Posterior cingulate gyrus (tissue), 11 donors: ENCODE measurements around the gene ABHD12.

Experiments used
- DNase-seq, 10 donors: peaks; one replicate each; pipeline versions ENCODE4 v3.0.0 to v3.0.0-alpha.2; 2020 to 2021; ENCODE audit warnings: mixed read lengths in 3 of 10
- intact Hi-C: fragments of 100-400 bp; cut with DNase I; formaldehyde crosslinking; loops from one replicate; pipeline ENCODE4 v1.15.1; 2023

The ABHD12 gene

DNA sequence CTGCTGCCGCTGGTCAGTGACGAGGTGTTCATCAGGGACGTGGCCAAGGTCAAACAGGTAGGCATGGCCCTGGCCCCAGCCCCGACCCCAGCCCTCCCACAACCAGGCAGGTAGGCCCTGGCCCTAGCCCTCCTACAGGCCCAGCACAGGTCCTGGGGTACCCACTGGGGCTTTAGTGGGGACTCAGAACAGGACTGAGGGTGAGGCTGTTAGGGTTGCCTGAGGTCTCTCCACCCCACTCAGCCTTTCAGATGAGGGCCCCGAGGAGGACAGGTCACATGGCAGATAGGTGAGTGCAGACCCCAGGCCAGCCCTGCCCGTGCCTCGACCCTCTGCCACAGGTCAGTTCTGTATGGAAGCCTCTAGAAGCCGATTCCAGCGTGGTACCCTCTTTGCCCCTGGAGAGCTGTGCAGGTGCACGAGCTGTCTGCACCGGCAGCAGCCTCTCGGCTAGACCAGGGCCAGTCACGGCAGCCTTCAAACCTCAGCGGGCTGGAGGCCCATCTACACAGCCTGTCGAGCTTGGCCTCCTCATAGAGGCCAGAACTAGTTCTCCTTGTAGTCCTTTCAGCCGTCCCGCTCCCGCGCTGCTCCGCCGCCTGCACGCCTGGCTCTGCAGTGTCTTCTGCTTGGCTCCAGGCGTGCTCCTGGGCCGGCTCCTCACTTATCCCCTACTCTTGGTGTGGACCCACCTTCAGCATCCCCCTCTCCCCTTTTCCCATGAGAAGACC is 107.2 kb downstream of the ABHD12 start:
- intact Hi-C loops: no loop called here
- peak in 7 of 10 donors; percentile 4 to 79 (median 9) for DNase-seq

DNA sequence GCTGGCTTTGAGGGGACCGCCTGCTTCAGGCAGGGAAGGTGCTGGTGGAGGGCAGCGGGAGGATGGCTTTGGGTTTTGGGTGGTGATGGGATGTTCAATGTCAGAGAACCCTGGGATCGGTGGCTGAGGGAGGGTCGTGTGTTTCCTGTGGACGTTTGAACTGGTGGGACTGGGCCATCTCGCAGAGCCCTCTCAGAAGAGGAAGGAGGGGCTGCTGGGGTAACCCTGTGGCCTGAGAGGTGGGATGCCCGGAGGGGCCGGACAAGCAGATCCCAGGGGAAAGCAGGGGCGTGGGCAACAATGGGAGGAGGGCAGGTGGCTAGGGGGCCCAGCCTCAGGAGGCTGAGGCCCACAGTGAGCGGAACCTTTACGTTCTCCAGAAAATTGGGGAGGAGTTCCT is 107.8 kb downstream of the ABHD12 start:
- DNase-seq: peak in 6 of 10 donors; percentile 2 to 76 (median 29)

DNA sequence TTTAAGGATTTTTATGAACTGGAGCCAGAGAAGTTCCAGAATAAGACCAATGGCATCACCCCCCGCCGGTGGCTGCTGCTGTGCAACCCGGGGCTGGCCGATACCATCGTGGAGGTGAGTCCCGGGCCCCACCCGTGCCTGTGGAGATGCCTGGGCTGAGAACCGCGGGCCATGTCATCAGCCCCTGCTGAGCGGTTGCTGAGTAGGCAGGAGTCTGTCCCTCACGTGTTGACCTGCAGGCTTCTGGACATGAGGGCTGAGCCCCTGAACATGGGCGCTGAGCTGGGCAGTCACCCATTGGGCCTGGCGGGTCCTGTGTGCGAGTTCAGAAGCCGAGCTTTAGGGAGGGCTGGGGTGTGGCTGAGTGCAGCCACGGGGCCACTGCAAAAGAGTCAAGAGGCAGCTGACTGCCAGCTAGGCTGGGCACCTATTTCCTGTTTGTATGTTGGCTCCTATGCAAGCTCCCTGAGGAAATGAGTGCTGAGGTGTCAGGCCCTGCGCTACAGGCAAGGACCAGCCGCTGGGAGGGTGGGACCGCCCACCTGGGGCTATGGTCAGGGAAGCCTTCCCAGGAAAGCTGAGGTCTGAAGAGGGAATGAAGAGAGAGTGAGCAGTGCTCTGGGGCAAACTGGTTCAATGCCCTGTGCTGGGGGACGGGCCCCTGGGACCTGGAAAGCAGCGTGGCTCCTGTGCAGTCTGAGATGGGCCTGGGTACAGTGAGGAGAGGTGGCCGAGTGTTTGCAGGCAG is 108.4 kb downstream of the ABHD12 start:
- DNase-seq: peak in 8 of 10 donors; percentile 2 to 70 (median 18)
- intact Hi-C loops: no loop called here

More for the DNA sequence above, 107.8 kb downstream of the ABHD12 start:
- intact Hi-C loops: no loop called here

DNA sequence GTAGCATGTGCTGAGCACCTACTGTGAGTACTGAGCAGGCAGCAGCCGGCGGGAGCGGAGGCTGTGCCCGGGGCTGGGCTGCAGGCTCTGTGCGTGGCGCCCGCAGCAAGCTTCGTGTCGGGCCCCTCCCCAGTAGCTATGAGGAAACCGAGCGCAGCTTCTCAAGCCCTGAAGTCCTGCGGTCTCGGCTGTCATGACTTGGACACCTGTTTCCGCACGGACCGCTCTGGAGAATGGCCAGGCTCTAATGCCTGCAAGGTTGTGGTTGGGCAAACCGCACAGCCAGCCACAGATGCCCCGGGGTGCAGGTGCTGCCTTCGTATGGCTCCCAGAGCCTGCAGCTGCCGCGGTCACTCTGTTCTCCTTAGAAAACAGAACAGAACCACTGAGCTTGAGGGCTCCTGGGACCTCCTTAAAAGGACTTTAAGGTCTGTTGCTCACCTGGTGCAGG is 109.1 kb downstream of the ABHD12 start:
- intact Hi-C loops: no loop called here
- DNase-seq: peak in 7 of 10 donors; percentile 3 to 82 (median 12)

DNA sequence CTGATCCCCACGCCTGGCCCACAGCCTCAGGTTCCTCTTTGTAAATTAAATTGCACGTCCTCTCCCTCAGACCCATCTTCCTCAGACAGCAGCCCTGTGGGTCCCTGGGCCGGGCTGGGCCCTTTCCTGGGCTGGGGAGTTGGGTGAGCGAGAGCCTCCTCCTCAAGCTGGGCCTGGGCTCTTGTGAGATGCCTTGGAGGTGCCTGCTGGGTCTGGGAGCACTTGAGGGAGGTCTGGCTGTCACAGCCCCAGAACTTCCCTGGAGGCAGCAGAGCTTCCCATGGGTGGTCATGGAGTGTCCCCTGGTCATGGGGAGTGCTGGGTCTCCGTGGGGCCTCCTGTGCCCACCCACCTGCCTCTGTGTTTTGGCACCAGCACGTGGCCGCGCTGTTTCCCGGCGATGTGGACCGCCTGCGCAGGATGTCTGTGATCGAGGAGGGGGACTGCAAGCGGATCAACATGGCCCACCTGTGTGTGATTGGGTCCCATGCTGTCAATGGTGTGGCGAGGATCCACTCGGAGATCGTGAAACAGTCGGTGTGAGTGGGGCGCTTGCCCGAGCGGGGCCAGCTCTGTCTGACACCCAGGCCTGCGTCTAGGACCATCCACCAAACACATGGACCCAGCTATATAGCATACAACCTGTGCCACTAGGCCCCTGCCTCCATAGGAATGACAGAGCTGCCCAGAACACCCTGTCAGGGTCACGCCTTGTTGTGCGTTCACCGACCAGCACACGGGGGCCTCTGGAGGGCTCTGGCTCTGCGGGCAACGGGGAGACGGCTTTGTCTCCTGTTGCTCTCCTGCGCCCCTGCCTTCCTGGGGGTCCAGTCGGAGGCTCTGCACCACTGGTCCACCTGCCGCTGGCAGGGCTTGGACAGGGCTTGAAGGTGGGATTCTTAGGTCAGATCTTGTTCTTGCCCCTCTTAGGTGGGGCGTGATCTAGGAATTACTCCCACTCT is 109.8 kb downstream of the ABHD12 start:
- DNase-seq: peak in 7 of 10 donors; percentile 4 to 82 (median 19)
- intact Hi-C loops: no loop called here

DNA sequence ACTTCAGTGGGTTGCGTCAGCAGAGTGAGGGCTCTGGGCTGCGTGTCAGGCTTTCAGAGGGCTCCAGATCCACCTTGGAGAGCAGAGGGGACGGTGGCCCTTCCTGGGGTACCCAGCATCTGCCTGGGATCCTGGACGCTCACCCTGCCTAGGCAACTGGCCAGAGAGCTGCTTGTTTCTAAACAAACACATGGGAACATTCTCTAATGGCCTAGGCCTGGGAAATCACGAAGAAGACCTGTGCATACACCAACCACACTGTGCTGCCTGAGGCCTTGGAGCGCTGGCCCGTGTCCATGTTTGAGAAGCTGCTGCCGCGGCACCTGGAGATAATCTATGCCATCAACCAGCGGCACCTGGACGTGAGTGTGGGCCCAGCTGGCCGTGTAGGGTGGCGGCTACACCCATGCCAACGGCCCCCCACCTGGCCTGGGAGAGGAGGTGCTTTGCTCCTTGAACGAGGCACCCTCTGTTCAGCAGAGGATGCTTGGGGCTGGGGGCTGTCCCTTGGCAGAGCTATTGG is 110.5 kb downstream of the ABHD12 start:
- intact Hi-C loops: no loop called here
- DNase-seq: peak in 7 of 10 donors; percentile 8 to 83 (median 25)

DNA sequence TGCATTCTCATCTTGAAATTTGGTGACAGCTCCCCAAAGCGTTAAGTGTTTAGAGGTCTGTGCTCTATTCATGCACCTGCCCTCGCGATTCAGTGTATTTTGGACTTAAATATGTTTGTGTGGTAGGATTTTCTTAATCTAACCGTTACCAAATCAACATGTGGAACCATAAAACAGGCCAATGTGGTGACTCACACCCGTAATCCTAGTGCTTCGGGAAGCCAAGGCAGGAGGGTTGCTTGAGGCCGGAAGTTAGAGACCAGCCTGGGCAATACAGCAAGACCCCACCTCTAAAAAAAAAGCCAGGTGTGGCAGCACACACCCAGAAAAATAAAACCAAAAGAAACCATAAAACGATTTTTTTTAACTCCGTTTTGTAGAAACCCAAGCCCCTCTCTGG is 111.2 kb downstream of the ABHD12 start:
- peak in 2 of 10 donors; percentile 12 to 45 for DNase-seq
- intact Hi-C loops: no loop called here

DNA sequence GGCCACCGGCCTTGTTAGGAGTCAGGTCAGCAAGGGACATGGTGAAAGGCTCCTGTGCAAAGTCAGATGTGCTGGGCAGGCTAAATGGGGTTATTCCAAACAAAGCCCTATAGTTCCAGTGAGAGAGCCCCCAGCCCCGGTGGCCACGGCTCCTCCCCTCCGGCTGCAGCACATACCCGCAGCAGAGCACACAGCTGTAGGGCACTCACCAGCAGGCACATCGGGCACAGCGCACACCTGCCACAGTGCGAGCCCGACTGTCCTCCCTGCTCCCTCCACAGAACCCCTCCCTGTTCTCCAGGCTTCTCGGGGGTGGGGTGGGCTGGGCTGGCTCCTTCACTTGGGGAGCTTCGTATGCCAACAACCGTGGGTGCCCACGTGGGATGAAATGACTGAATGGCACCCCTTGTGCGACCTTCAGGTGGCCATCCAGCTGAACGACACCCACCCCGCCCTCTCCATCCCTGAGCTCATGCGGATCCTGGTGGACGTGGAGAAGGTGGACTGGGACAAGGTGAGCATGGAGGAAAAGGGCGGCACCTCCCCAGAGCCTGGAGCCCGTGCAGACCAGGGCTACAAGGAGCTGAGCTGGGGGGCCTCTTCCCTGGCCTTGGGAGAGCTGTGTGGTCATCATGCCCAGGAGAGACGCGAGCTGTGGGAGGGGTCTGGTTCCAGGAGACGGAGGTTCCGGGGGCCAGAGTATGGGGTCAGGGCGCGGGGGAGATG is 111.8 kb downstream of the ABHD12 start:
- peak in 7 of 10 donors; percentile 4 to 76 (median 19) for DNase-seq

DNA sequence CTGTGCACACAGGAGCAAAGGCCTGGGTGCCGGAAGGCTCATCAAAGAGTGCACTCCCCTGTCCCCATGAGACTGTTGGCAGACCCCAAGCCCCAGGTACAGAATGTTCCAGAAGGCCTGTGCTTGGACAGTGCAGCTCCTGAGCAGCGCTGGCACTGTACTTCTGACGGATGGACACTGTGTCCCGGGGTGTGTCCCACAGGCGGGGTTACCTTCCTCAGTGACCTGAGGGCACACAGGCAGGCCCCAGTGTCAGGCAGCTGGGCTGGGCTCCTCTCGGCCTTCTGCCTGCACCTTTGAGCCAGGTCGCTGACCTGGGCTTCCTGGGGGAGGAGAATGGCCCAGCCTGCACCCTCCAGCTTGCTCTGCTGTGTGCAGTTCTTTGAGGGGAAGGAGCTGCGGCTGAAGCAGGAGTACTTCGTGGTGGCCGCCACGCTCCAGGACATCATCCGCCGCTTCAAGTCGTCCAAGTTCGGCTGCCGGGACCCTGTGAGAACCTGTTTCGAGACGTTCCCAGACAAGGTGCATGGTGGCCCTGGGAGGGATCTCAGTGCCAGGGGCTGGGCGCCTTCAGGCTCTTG is 112.6 kb downstream of the ABHD12 start:
- DNase-seq: peak in 7 of 10 donors; percentile 3 to 78 (median 21)
- intact Hi-C loops: no loop called here

More for the DNA sequence above, 111.8 kb downstream of the ABHD12 start:
- intact Hi-C loops: no loop called here

DNA sequence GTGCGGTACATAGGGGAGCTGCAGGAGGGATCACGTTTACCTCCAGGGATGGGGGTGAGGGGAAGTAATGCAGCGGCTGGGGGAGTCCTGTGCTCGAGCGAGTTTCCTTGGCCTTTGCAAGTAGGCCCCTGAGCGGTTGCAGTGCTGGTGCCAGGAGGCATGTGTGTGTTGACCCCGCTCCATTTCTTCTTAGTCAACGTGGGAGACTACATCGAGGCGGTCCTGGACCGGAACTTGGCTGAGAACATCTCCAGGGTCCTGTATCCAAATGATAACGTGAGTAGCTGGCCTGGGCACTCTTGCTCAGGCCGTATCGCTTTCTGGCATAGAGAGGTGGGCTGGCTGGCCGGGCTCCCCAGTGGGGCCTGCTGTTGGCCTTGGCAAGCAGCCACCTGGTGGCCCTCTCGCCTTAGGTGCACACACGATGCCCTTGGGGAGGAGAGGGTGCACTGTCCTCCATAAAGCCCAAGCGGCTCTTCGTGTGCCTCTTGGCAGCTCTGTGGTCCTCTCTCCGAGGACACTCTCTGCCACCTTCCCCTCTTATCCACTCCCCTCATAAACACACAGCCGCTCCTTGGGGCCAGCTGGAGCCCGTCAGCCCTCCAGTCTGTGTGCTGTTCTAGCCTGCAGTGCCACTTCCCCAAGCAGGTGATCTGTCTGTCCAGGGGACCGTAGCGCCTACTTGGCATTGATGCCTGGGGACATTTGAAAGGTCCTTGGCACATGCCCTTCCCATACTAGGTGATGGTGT is 113.4 kb downstream of the ABHD12 start:
- intact Hi-C loops: no loop called here
- DNase-seq: peak in 8 of 10 donors; percentile 4 to 76 (median 9)

DNA sequence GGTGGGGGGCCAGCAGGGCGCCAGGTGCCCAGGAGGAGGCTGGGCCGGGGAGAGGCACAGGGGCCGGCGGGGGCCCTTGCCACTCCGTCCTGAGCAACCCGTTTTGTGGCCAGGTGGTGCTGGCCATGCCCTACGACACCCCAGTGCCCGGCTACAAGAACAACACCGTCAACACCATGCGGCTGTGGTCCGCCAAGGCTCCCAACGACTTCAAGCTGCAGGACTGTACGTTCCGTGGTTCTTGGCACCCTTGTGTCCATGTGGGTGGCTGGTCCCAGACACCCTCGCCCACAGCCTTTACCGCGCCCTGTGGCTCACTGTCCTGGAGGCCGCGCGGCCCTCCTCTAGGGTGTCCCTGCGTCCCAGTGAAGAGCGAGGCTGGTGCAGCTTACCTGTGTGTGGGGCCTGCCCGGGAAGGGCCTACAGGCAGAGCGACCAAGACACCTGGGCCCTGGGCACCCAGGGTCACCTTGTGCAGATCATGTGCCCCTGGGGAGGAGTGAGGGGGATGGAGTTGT is 114.0 kb downstream of the ABHD12 start:
- intact Hi-C loops: no loop called here
- peak in 6 of 10 donors; percentile 5 to 71 (median 34) for DNase-seq

DNA sequence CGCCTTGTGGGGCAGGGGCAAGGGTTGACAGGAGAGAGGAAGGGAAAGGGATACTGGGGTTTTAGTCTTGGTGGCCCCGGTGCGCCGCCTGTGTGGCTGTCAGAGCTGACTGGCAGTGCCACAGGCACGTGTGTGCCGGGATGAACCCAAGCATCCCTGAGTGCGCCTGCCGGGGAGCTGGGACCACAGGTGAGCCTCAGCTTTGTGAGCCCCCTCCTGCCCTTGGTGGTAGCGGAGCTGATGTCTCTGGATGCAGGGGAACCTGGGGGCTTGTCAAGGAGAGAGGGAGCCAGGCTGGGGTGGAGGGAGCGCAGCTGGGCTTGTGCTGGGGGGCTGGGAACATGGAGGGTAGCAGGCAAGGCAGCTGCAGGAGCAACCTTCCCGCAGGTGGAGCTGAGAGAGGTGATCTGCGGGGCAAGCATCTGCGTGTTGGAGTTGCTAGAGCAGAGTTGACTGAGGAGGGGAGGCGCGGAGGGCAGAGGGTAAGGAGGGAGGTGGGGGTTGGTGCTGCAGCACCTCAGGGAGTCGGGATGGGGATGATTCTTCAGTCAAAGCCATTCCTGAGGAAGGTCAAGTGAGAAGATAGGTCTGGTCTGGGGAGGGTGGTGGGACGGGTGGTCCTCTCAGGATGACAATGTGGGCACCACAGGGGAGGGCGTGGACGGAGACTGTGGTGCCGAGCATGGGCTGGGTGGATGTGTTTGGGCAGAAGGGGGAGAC is 114.7 kb downstream of the ABHD12 start:
- DNase-seq: peak in 6 of 10 donors; percentile 7 to 82 (median 16)
- intact Hi-C loops: no loop called here

DNA sequence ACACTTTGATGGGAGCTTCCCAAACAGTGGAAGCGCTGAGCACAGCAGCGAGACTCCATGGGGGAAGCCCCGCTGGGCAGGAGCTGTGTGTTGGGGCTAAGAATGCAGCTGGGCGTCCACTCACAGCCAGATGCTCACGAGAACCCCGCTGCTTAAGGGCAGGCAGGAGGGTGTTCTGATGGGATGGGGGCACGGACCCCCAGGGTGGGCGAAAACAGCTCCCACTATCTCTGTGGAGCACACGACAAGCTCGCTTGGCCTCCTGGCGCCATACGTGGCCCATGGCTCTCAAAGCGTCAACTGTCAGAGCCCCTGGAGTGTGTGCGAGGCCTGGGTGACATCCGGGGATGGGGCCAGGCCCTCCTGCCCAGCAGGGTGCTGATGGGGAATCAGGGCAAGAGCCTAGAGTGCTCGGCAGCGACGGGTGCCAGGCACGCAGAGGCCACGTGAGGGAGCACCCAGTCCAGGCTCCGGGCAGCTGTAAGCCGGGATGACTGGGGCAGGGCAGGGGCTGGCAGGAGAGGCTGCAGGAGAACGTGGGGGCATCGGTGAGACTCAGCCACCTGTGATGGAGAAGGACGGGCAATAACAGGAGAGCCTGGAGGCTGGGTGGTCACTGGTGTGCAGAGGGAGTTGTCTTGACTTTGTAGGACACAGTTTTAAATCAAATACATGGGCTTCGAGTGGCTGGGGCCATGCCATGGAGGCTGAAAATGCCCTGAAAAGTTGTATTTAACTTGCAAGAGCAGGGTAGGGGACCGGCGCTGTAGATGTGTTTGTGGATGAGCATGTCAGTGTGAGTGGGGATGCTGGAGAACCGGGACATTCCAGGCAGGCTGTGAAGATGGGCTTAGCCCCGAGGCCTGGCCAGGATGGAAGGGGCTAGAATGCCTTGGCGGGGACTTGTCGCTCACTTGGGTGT is 115.5 kb downstream of the ABHD12 start:
- peak in 8 of 10 donors; percentile 10 to 90 (median 38) for DNase-seq
- intact Hi-C loops: no loop called here

DNA sequence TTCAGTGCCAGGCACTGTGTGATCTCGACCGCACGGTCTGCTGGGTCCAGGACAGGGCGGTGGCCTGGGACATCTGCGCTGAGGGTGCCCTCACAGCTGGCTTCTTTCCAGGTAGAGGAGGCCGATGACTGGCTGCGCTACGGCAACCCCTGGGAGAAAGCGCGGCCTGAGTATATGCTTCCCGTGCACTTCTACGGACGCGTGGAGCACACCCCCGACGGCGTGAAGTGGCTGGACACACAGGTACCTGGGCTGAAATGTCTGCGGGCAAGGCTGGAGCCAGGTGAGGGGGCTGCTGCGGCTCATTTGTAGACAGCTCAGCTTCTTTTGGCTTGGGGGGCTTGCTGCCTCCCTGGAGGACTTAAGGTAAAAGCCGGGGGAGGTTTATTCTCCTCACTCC is 116.2 kb downstream of the ABHD12 start:
- intact Hi-C loops: no loop called here
- DNase-seq: peak in 8 of 10 donors; percentile 7 to 80 (median 18)

DNA sequence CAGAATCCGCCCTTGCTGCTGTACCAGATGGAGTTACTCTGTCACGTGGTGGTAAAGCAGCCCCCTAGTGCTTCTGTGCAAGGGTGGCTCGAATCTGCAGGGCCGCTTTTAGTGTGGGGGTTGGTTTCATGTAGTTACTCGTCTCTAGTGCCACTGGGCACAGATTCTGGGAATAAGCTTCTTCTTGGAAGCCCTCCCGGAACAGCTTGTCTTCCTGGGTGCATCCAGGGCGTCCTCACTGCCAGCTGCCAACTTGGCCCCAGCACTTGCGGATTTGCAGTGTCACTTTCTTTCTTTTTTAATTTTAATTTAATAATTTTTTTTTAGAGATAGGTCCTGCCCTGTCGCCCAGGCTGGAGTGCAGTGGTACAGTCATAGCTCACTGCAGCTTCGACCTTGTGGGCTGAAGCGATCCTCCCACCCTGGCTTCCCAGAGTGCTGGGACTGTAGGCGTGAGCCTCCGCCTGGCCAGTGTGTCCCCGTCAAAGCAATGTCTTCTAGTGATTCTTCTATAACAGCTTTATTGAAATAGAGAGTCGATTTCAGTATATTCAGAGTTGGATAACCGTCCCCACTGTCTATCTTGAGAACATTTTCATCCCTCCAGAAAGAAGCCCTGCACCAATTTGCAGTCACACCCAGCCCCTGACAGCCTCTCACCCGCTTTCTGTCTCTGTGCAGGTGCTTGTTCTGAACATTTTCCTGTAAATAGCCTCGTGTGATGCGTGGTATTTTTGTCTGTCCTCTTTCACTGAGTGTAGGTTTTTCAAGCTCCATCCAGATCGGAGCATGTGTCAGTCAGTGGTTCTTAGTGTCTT is 116.9 kb downstream of the ABHD12 start:
- intact Hi-C loops: no loop called here
- peak; percentile 48 to 94 (median 66) for DNase-seq
